Measurements from ENCODE around the gene MGME1. TPM values are rescaled to one million over a fixed set of nuclear protein-coding genes. Genes with fewer than 3 reads are reported as not detected.

Gene MGME1
- total RNA-seq, 4 donors from 2014 or later = 5.8 to 12.3 (median 7.3) TPM

DNA sequence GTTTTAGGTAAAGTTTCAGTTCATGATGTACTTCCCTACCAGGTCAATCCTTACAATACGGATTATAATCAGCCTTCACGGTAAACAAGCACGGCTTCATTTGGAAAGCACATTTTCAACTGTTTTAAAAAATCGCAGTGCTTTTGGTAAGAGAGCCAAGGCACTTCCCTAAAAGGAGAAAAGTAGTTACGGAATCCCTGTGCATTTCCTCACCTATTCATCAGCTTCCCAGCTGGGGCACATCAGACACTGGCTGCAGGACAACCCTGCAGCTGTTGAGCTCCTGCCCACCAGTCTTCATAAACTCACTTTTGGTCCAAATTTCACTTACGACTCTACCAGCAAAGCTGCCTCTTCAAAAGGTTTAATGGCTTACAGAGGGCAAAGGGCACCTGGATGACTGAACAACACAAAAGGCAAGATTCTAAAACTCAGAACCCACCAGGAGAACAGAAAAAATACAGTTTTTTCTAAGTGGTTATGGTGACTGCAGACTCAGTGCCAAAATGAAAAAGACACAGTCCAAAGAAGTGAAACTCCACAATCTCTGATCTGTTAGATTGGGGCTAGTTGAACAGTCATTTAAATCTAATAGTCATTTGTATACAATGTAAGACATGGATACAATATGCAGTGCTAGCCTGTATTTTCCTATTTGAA lies 7.8 kb upstream of the MGME1 start:
- TF ChIP-seq, protein P1, sequence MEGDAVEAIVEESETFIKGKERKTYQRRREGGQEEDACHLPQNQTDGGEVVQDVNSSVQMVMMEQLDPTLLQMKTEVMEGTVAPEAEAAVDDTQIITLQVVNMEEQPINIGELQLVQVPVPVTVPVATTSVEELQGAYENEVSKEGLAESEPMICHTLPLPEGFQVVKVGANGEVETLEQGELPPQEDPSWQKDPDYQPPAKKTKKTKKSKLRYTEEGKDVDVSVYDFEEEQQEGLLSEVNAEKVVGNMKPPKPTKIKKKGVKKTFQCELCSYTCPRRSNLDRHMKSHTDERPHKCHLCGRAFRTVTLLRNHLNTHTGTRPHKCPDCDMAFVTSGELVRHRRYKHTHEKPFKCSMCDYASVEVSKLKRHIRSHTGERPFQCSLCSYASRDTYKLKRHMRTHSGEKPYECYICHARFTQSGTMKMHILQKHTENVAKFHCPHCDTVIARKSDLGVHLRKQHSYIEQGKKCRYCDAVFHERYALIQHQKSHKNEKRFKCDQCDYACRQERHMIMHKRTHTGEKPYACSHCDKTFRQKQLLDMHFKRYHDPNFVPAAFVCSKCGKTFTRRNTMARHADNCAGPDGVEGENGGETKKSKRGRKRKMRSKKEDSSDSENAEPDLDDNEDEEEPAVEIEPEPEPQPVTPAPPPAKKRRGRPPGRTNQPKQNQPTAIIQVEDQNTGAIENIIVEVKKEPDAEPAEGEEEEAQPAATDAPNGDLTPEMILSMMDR (IDR thresholded peaks at IDR 0.05) = no peak
- ATAC-seq (ENCODE audit: low FRiP score) = no peak
- DNase-seq (ENCODE audit: low spot score) = no peak

DNA sequence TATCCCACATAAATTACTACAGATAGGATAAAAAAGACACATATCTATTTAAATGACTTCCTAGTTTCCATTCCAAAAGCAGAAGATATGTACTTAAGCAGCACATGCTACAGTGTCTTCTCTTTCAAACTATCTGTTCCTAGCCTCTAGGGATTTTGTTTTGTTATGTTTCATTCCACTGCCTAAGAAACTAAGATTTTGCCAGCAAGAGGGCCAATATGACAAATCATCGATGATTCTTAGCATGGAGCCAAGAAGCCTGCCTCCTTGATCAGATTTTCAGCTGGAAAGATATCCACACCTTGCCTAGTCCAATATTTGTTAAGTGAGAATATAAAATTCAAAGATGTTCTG lies 7.3 kb upstream of the MGME1 start:
- DNase-seq (ENCODE audit: low spot score) (no peak), ATAC-seq (ENCODE audit: low FRiP score) (no peak)
- TF ChIP-seq, protein P1 (IDR thresholded peaks at IDR 0.05) = no peak

DNA sequence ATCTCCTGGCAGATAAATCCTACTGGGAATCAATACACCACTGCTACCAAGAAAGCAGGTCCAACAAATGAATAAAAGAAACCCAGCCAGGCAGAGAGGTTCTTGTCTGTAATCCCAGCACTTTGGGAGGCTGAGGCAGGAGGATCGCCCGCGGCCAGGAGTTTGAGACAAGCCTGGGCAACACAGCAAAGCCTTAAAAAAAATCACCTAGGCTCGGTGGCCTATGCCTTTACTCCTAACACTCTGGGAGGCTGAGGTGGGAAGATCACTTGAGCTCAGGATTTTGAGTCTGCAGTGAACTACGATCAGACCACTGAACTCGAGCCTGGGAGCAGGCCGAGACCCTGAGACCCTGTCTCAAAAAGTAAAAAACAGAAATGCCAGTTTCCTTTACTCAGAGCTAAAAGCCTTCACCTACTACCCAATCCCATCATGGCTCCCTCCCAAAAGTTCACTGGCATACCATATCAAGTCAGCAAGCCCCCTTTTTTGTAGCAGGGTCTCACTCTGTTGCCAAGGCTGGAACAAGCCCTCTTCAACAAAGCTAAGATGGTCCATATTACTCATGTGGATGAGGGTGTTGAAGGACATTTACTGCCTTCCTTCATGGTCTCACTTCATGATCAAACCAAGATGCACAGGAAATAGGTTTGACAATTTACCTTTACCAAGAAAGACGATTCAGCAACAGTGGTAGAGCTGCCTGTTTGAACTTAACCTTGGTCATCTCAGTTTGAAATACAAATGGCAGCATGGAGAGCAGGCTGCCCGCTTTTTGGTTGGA lies 5.5 kb upstream of the MGME1 start:
- TF ChIP-seq, protein P1 (IDR thresholded peaks at IDR 0.05) = no peak
- ATAC-seq (ENCODE audit: low FRiP score) = no peak
- DNase-seq (ENCODE audit: low spot score) = no peak

DNA sequence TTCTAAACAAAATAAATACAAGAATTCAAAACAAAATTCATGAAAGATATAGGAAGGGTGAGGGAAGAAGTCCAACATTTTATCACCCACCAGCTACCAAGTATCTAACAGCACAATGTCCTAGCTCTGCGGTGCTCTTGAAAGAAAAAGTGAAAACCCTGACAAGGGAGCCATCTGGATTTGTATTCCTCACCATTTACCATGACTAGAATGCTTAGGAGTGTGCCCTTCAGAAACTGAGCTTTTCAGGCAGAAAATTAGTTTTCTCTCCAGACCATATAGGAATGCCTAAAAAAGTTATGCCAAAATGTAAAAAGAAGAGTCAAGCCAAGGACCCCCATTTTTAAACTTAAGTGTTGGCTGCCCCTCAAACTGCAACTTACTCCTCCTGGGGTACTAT lies 4.7 kb upstream of the MGME1 start:
- ATAC-seq (ENCODE audit: low FRiP score) (no peak), DNase-seq (ENCODE audit: low spot score) (no peak)
- TF ChIP-seq, protein P1 (IDR thresholded peaks at IDR 0.05) = no peak

DNA sequence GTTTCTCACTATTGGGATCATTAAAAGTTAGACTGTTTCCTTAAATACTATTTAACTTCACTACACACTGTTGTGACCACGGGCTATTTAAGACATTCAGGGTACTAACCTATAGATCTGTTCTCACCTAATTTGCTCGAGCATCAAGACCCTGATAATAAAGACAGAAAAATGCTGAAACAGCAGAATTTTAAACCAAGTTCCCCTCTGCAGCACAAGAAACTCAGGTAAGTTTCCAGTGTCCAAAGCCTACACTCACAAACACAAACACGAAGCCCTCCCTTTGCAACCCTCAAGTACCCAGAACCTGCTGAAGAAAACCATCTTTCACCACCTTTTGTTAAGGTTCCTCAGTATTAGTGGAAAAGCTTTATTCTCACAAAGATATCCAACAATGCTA lies 4.2 kb upstream of the MGME1 start:
- DNase-seq (ENCODE audit: low spot score) = no peak
- no peak for ATAC-seq (ENCODE audit: low FRiP score)
- TF ChIP-seq, protein P1 (IDR thresholded peaks at IDR 0.05) = no peak

DNA sequence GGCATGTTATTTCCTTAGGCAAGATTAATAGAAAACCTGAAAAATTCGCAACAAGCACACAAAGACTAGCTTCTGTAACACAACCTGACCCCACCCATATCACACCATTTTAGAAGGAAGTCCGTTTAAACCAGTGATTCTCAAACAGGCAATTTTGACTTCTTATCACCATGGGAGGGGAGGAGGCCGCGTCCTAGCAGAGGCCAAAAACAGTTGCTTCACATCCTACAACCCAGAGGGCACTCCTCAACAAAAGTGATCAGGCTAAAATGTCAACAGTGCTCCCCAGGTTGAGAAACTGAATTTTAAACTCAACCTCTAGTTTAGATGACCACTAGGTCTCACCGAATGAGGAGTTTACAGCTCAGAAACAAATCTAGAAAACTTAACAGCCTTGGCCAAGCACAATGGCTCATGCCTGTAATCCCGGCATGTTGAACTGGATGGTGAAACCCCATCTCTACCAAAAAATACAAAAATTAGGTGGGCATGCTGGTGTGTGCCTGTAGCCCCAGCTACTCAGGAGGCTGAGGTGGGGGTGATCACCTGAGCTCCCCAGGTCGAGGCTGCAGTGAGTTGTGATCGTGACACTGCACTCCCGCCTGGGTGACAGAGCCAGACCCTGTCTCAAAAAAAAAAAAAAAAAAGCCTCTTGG lies 3.6 kb upstream of the MGME1 start:
- ATAC-seq (ENCODE audit: low FRiP score) = no peak

More for the DNA sequence above, 3.6 kb upstream of the MGME1 start:
- TF ChIP-seq, protein P1 (IDR thresholded peaks at IDR 0.05) = no peak
- DNase-seq (ENCODE audit: low spot score) = no peak

Data from omental fat pad (tissue), 4 donors.